Measurements from ENCODE around the gene PAK5.

The PAK5 gene

DNA sequence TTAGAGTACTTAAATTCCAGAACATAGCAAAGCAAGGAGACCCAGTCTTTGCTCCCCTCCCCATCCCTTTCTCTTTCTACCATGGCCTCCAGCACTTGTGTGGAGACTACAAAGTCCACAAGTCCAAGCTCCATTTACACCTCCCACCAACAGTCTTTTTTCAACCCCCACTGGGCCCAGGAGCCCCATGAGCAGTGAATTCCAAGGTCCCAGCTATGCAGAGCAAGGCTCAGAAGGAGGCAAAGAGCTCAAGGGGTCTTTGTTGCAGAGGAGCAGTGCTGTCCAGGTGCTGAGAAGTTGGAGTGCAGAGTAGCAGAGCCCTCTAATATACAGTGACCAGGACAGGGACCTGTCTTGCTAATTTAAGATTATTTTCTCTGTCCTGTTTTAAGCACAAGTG lies 9.0 kb downstream of the PAK5 start:
- DNase-seq (ENCODE audit: extremely low read depth, low read depth): no peak
- TF ChIP-seq, protein P1, sequence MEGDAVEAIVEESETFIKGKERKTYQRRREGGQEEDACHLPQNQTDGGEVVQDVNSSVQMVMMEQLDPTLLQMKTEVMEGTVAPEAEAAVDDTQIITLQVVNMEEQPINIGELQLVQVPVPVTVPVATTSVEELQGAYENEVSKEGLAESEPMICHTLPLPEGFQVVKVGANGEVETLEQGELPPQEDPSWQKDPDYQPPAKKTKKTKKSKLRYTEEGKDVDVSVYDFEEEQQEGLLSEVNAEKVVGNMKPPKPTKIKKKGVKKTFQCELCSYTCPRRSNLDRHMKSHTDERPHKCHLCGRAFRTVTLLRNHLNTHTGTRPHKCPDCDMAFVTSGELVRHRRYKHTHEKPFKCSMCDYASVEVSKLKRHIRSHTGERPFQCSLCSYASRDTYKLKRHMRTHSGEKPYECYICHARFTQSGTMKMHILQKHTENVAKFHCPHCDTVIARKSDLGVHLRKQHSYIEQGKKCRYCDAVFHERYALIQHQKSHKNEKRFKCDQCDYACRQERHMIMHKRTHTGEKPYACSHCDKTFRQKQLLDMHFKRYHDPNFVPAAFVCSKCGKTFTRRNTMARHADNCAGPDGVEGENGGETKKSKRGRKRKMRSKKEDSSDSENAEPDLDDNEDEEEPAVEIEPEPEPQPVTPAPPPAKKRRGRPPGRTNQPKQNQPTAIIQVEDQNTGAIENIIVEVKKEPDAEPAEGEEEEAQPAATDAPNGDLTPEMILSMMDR (IDR thresholded peaks at IDR 0.05; ENCODE audit: low read depth, low read length, missing control alignments): no peak

DNA sequence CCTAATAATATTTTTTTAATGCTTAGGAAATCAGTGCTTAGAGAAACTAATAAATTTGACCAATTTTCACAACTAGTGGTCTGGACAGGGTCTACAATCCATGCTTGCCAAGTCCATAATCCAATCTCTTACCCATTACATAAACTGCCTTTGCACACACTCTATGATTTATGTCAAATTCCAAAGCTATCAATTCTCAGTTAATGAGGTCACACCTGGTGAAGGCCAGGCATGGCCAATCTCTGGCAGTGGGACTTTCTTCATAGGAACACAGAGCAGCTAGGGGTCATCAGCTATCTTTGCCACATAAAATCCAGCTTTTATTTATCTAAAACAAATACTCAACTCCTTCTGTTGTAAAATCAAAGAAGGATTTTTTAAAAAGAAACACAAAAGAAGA lies 21.2 kb downstream of the PAK5 start:
- TF ChIP-seq, protein P1 (IDR thresholded peaks at IDR 0.05; ENCODE audit: low read depth, low read length, missing control alignments): no peak
- no peak overlapping the region for H3K4me3 ChIP-seq (replicated peaks; ENCODE audit: low read depth, low read length)
- no peak for DNase-seq (ENCODE audit: extremely low read depth, low read depth)

More for the DNA sequence above, 9.0 kb downstream of the PAK5 start:
- no peak overlapping the region for H3K4me3 ChIP-seq (replicated peaks; ENCODE audit: low read depth, low read length)

DNA sequence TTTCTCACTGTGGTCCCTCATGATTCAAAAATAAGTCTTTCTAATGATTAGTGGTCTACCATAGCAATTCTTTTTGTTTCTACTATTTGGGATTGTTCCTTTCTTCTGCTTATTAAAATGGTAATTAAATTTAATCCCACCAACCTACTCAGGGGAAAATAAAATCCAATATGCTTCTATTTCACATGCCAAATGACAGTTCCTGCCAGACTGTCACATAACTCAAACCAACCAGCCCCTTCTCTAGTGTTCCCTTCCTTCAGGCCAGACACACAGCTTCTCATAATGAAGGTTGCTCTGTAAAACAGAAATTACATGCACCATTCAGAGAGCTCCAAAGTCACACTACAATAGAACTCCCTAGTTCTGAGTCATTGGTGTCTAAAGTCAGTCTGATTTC lies 23.2 kb downstream of the PAK5 start:
- TF ChIP-seq, protein P1 (IDR thresholded peaks at IDR 0.05; ENCODE audit: low read depth, low read length, missing control alignments): no peak
- H3K4me3 ChIP-seq (replicated peaks; ENCODE audit: low read depth, low read length): no peak overlapping the region
- DNase-seq (ENCODE audit: extremely low read depth, low read depth): no peak

DNA sequence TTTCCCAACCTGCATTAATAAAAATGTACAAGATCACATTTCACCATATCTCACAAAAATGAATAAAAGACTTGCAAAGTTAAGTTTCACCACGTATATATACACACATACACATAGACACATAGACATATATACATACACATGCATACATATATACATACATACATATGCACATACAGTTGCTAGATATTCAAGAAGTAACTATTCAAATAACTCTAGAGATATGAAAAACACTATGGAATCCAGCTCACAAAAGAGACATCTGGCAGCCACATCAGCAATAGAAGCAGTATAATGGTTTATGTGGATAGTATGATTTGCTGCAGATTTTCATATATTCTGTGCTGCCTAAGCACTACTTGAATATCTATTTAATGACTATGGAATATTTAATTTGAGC lies 28.1 kb downstream of the PAK5 start:
- no peak overlapping the region for H3K4me3 ChIP-seq (replicated peaks; ENCODE audit: low read depth, low read length)
- DNase-seq (ENCODE audit: extremely low read depth, low read depth): no peak
- TF ChIP-seq, protein P1 (IDR thresholded peaks at IDR 0.05; ENCODE audit: low read depth, low read length, missing control alignments): no peak

DNA sequence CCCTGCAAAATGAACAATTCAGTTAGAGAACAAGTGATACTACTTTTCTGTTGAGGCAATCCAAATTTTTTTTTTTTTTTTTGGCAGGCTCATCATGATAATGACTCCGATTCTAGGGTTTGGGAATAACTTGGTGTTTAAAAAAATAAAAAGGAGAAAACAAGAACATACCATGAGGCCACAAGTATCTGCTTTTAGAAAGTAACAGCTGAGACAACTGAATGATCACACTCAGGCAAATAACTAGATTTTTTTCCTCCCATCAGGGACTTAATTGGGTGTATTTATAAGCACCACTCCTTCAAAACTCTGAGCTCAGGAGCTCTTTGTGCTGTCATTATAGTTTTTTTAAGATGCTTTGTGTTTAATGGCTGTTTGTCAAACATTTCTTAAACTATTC lies 29.6 kb downstream of the PAK5 start:
- no peak overlapping the region for H3K4me3 ChIP-seq (replicated peaks; ENCODE audit: low read depth, low read length)
- DNase-seq (ENCODE audit: extremely low read depth, low read depth): no peak
- TF ChIP-seq, protein P1 (IDR thresholded peaks at IDR 0.05; ENCODE audit: low read depth, low read length, missing control alignments): no peak

DNA sequence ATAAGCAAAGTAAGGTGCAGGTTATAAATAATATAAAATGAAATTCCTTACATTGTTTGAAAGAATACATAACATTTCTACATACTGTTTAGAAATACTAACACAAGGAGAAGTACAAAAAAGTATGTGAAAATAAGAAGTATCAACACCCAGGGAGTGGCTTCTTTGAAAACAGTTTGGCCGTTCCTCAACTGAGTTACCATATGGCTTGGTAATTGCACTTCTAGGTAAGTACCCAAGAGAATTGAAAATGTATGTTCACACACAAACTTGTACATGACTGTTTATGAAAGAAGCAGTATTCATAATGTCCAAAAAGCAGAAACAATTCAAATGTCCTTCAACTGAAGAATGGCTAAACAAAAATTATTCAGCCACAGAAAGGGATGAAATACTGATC lies 30.7 kb downstream of the PAK5 start:
- H3K4me3 ChIP-seq (replicated peaks; ENCODE audit: low read depth, low read length): no peak overlapping the region
- TF ChIP-seq, protein P1 (IDR thresholded peaks at IDR 0.05; ENCODE audit: low read depth, low read length, missing control alignments): no peak
- DNase-seq (ENCODE audit: extremely low read depth, low read depth): no peak

DNA sequence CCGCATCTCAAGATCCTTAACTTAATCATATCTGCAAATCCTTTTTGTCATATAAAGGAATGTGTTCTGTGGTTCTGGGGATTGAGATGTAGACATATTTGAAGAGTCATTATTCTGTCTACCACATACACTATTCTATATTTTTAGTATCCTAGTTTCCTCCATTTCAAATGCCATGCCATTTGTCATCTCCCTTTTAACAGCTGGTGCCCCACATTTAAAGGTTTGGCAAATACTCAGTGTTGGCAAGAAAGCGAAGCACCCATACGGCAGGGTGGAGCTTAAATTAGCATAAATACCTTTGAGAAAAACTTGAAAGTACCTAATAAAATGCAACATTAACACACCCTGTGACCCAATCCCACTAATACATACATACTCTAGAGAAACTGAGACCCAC lies 31.7 kb downstream of the PAK5 start:
- no peak for DNase-seq (ENCODE audit: extremely low read depth, low read depth)
- TF ChIP-seq, protein P1 (IDR thresholded peaks at IDR 0.05; ENCODE audit: low read depth, low read length, missing control alignments): no peak
- no peak overlapping the region for H3K4me3 ChIP-seq (replicated peaks; ENCODE audit: low read depth, low read length)
